ENCODE results near the gene CD302. TPM values are rescaled to one million over a fixed set of nuclear protein-coding genes. Genes with fewer than 3 reads are reported as not detected.

Gene CD302, protein sequence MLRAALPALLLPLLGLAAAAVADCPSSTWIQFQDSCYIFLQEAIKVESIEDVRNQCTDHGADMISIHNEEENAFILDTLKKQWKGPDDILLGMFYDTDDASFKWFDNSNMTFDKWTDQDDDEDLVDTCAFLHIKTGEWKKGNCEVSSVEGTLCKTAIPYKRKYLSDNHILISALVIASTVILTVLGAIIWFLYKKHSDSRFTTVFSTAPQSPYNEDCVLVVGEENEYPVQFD
- 1 to 10 TPM; 1.9 to 5.6 (median 4.2) TPM for total RNA-seq (2021; fragmentation: NEBNext Ultra II Directional; extraction: Animal tissue kit (Norgen Biotek cat#: 25700))
- long read RNA-seq, partial matches to known transcripts, result 0 of 3 reads
- long read RNA-seq, other reads (novel, unspliced or antisense), result 1 of 3 reads

DNA sequence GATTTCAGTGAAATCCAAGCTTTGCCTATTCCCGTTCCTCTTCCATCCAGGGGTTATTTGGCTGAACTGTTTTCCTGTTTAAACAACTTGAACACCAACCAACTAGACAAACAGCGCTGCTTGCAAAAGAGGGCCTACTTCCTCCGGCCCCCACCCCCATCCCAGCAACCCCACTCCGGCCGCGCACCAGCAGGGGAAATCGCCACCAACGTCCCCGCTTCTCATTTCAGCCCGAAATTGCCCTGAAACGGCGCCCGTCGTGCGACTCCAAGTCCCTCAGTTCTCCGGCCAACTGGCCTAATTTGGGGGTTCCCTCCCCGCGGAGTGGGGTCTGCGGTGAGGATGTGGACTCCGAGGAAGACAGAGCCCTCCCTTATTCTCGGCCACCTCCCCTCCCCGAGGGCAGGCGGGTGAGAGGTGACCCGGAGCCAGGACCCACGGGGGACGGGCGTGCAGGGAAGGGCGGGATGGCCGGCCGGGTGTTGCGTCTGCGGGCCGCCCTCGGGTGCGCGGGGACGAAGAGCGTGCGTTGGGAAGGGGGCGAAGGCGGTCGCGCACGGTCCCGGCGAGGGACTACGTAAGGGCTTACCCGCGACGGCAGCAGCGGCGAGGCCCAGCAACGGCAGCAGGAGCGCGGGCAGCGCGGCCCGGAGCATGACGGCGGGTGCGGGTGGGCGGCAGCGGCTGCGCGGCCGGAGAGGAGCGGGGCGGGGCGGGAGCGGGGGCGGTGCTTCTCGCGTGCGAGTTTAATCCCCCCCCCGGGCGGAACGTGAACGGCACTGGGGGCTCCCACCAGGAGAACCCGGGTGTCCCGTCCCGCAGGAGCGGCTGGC lies at the start of gene CD302:
Gene CD302 (minus strand): TSS at position 666 of the 833 bp plus-strand sequence. CDS start 10 bp downstream, at position 656.
- H3K27me3 Mint-ChIP-seq (ENCODE audit: insufficient read depth), result peaks cover 26% of the 10 kb centered on the region
- DNase-seq, result no peak
- H3K4me1 Mint-ChIP-seq (ENCODE audit: low read depth), result peaks cover 13% of the 10 kb centered on the region
- TF ChIP-seq CTCF (IDR thresholded peaks at IDR 0.05), result no peak
- no peaks in the 10 kb centered on the region for H3K9me3 Mint-ChIP-seq
- peak within 1 kb of the TSS; percentile 53 for H3K27ac Mint-ChIP-seq
- peak within 1 kb of the TSS; percentile 89 for H3K4me3 Mint-ChIP-seq
- H3K36me3 Mint-ChIP-seq (ENCODE audit: low read depth), result no peaks in the 10 kb centered on the region

GRCh38 chr2:159846564-159846963 lies 48.6 kb upstream of the CD302 start:
- H3K4me1 Mint-ChIP-seq (ENCODE audit: low read depth), result no peaks in the 10 kb centered on the region

DNA sequence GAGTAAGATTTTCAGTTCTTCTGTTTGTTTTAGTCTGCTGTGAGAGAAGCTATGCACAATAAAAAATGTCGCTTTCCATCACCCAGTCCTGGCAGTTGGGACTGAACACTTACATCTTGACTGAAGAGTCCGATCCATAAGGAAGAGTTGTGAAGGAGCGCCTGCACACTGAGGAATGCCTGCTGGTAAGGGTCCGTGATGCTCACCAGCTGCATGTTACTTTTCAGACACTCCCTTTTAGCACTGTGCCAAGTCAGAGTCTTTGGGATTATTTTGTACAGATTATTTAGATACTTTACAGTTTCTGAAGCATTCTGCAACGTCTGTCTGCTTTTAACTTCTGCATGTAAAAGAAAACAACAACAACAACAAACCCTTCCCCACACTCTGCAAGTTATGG lies 42.6 kb upstream of the CD302 start:
- no peaks in the 10 kb centered on the region for H3K9me3 Mint-ChIP-seq
- DNase-seq, result no peak
- no peak overlapping the region for H3K27ac Mint-ChIP-seq
- no peaks in the 10 kb centered on the region for H3K36me3 Mint-ChIP-seq (ENCODE audit: low read depth)
- peaks cover 21% of the 10 kb centered on the region for H3K27me3 Mint-ChIP-seq (ENCODE audit: insufficient read depth)
- no peak for TF ChIP-seq CTCF (IDR thresholded peaks at IDR 0.05)
- no peaks in the 10 kb centered on the region for H3K4me1 Mint-ChIP-seq (ENCODE audit: low read depth)
- no peak overlapping the region for H3K4me3 Mint-ChIP-seq

More at GRCh38 chr2:159846564-159846963, 48.6 kb upstream of the CD302 start:
- H3K4me3 Mint-ChIP-seq, result no peak overlapping the region
- H3K27ac Mint-ChIP-seq, result no peak overlapping the region
- no peaks in the 10 kb centered on the region for H3K9me3 Mint-ChIP-seq
- no peak for DNase-seq
- TF ChIP-seq CTCF (IDR thresholded peaks at IDR 0.05), result no peak
- H3K27me3 Mint-ChIP-seq (ENCODE audit: insufficient read depth), result peaks cover 8% of the 10 kb centered on the region
- no peaks in the 10 kb centered on the region for H3K36me3 Mint-ChIP-seq (ENCODE audit: low read depth)

DNA sequence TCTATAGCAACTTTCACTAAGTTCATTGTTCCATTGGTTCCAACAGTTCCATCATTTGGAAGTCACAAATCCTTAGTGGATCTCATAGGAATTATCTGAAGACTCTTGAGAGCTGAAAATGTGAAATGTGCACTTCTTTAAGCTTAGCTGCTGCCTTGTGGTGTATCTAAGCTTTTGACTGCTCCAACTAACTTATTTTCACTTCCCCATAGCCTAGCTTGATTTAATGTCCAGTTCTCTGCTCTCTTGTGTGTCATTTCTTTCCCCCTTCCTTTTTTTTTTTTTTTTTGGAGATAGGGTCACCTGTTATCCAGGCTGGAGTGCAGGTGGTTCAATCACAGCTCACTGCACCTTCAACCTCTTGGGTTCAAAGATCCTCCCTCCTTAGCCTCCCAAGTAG lies 34.9 kb upstream of the CD302 start:
- Mint-ChIP-seq H3K27me3 (ENCODE audit: insufficient read depth) (peaks cover 15% of the 10 kb centered on the region), H3K4me1 (ENCODE audit: low read depth) (no peaks in the 10 kb centered on the region), H3K4me3 (no peak overlapping the region), H3K27ac (no peak overlapping the region), H3K36me3 (ENCODE audit: low read depth) (no peaks in the 10 kb centered on the region), H3K9me3 (no peaks in the 10 kb centered on the region)
- DNase-seq, result no peak
- no peak for TF ChIP-seq CTCF (IDR thresholded peaks at IDR 0.05)

DNA sequence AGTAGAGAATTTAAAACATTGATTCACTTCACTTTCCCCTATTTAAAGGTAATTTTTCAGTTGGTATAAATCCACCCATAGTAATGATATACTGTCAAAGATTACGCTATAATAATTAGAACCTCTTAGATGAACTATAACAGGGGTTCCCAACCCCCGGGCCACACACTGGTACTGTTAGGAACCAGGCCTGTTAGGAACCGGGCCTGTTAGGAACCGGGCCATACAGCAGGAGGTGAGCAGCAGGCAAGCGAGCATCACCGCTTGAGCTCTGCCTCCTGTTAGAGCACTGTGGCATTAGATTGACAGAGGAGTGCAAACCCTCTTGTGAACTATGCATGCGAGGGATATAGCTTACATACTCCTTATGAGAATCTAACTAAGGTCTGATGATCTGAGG lies 34.0 kb upstream of the CD302 start:
- DNase-seq, result no peak
- Mint-ChIP-seq H3K9me3 (peaks cover 1% of the 10 kb centered on the region; the same call in 1 of the 2 replicates), H3K36me3 (ENCODE audit: low read depth) (no peaks in the 10 kb centered on the region), H3K4me3 (no peak overlapping the region), H3K4me1 (ENCODE audit: low read depth) (no peaks in the 10 kb centered on the region), H3K27ac (no peak overlapping the region), H3K27me3 (ENCODE audit: insufficient read depth) (peaks cover 17% of the 10 kb centered on the region)
- TF ChIP-seq CTCF (IDR thresholded peaks at IDR 0.05), result no peak

All from HFFc6 (cell line).